ENCODE results near the gene INSL3. TPM values are rescaled to one million over a fixed set of nuclear protein-coding genes. Genes with fewer than 3 reads are reported as not detected.
"Not testable (repeated sequence)": the region's sequence is repeated elsewhere in the genome, so short reads cannot be mapped to it uniquely, and the experiment has no call there.

INSL3 gene
- polyA plus RNA-seq, 1 donor from 2014 or later = not detected

GRCh38 chr19:17798599-17798998 is 22.7 kb downstream of the INSL3 start:
- H3K9ac ChIP-seq (ENCODE audit: low read length); H2AFZ ChIP-seq (ENCODE audit: low read depth, low read length); H3K79me2 ChIP-seq (replicated peaks; ENCODE audit: insufficient read depth, low read length); H3K36me3 ChIP-seq (ENCODE audit: insufficient read depth, low read length); H3K27ac ChIP-seq (ENCODE audit: low read length); H3K4me2 ChIP-seq (ENCODE audit: low read length); H4K20me1 ChIP-seq (ENCODE audit: insufficient read depth); H3K9me2 ChIP-seq (ENCODE audit: insufficient read depth, low read length); H3F3A ChIP-seq (ENCODE audit: insufficient read depth, low read length, poor library complexity, severe bottlenecking); H3K4me3 ChIP-seq (ENCODE audit: low read length); H3K9me3 ChIP-seq (ENCODE audit: low read length): not testable (repeated sequence)
- H3K27me3 ChIP-seq (ENCODE audit: insufficient read depth, low read depth, low read length) = peaks cover 32% of the 10 kb centered on the region

GRCh38 chr19:17797424-17798201 is 23.7 kb downstream of the INSL3 start:
- H3K79me2 ChIP-seq (replicated peaks; ENCODE audit: insufficient read depth, low read length) = no peaks in the 10 kb centered on the region
- H4K20me1 ChIP-seq (ENCODE audit: insufficient read depth) = no peaks in the 10 kb centered on the region
- no peak for TF ChIP-seq MXI1 (conservative IDR thresholded peaks at IDR 0.05; ENCODE audit: poor library complexity, severe bottlenecking)
- H3K9ac ChIP-seq (ENCODE audit: low read length) = no peak overlapping the region
- H3K27me3 ChIP-seq (ENCODE audit: insufficient read depth, low read depth, low read length) = peaks cover 32% of the 10 kb centered on the region
- H3K9me2 ChIP-seq (ENCODE audit: insufficient read depth, low read length) = no peaks in the 10 kb centered on the region
- no peak overlapping the region for H2AFZ ChIP-seq (ENCODE audit: low read depth, low read length)
- no peak overlapping the region for H3K4me2 ChIP-seq (ENCODE audit: low read length)
- no peaks in the 10 kb centered on the region for H3K36me3 ChIP-seq (ENCODE audit: insufficient read depth, low read length)
- no peaks in the 10 kb centered on the region for H3F3A ChIP-seq (ENCODE audit: insufficient read depth, low read length, poor library complexity, severe bottlenecking)
- H3K9me3 ChIP-seq (ENCODE audit: low read length) = no peaks in the 10 kb centered on the region
- H3K4me3 ChIP-seq (ENCODE audit: low read length) = no peak overlapping the region
- H3K27ac ChIP-seq (ENCODE audit: low read length) = no peak overlapping the region

GRCh38 chr19:17796838-17797423 is 24.4 kb downstream of the INSL3 start:
- no peaks in the 10 kb centered on the region for H3K79me2 ChIP-seq (replicated peaks; ENCODE audit: insufficient read depth, low read length)
- peaks cover 32% of the 10 kb centered on the region for H3K27me3 ChIP-seq (ENCODE audit: insufficient read depth, low read depth, low read length)
- no peak overlapping the region for H3K4me3 ChIP-seq (ENCODE audit: low read length)
- no peak overlapping the region for H3K4me2 ChIP-seq (ENCODE audit: low read length)
- no peak overlapping the region for H3K27ac ChIP-seq (ENCODE audit: low read length)
- no peaks in the 10 kb centered on the region for H4K20me1 ChIP-seq (ENCODE audit: insufficient read depth)
- no peaks in the 10 kb centered on the region for H3K36me3 ChIP-seq (ENCODE audit: insufficient read depth, low read length)
- H3K9me2 ChIP-seq (ENCODE audit: insufficient read depth, low read length) = no peaks in the 10 kb centered on the region
- H3K9ac ChIP-seq (ENCODE audit: low read length) = no peak overlapping the region
- H3K9me3 ChIP-seq (ENCODE audit: low read length) = no peaks in the 10 kb centered on the region
- H3F3A ChIP-seq (ENCODE audit: insufficient read depth, low read length, poor library complexity, severe bottlenecking) = no peaks in the 10 kb centered on the region
- no peak overlapping the region for H2AFZ ChIP-seq (ENCODE audit: low read depth, low read length)
- no peak for TF ChIP-seq EZH2 (IDR thresholded peaks at IDR 0.05; ENCODE audit: borderline replicate concordance, insufficient read depth, low read length, poor library complexity, severe bottlenecking)
- TF ChIP-seq REST (IDR thresholded peaks at IDR 0.05; ENCODE audit: borderline replicate concordance) = no peak
